Stimulated activated CD4-positive, alpha-beta T cell treated with anti-CD3 and anti-CD28 coated beads, Interleukin-1b, Interleukin-23, amount 100 ng/mL, for 48 hours (primary cell): Measurements from ENCODE around the gene CACNG3.
"Not testable (repeated sequence)": the region's sequence is repeated elsewhere in the genome, so short reads cannot be mapped to it uniquely, and the experiment has no call there.

Experiments used
- DNase-seq: peaks from one replicate; pipeline ENCODE4 v3.0.0-alpha.2; 2020

Gene CACNG3

GRCh38 chr16:24337013-24337412 lies 80.9 kb downstream of the CACNG3 start:
- no peak for DNase-seq

- DNase-seq: not testable (repeated sequence)
Observed at GRCh38 chr16:24343829-24344228, 87.7 kb downstream of the CACNG3 start.

- DNase-seq: no peak
Observed at GRCh38 chr16:24344784-24345183, 88.6 kb downstream of the CACNG3 start.

- no peak for DNase-seq
Observed at GRCh38 chr16:24345704-24346103, 89.6 kb downstream of the CACNG3 start.

GRCh38 chr16:24346734-24347133 lies 90.6 kb downstream of the CACNG3 start:
- DNase-seq: no peak

GRCh38 chr16:24347556-24347955 lies 91.4 kb downstream of the CACNG3 start:
- DNase-seq: no peak

GRCh38 chr16:24348545-24349290 lies 92.6 kb downstream of the CACNG3 start:
- DNase-seq: no peak

GRCh38 chr16:24349320-24349719 lies 93.2 kb downstream of the CACNG3 start:
- no peak for DNase-seq

- no peak for DNase-seq
Observed at GRCh38 chr16:24352746-24353145, 96.6 kb downstream of the CACNG3 start.

- no peak for DNase-seq
Observed at GRCh38 chr16:24353622-24354021, 97.5 kb downstream of the CACNG3 start.

- no peak for DNase-seq
Observed at GRCh38 chr16:24357511-24357910, 101.4 kb downstream of the CACNG3 start.

- no peak for DNase-seq
Observed at GRCh38 chr16:24358117-24358516, 102.0 kb downstream of the CACNG3 start.

- DNase-seq: no peak
Observed at GRCh38 chr16:24359490-24359889, 103.4 kb downstream of the CACNG3 start.

- DNase-seq: no peak
Observed at GRCh38 chr16:24360936-24361335, 104.8 kb downstream of the CACNG3 start.

GRCh38 chr16:24364596-24364995 lies 108.5 kb downstream of the CACNG3 start:
- no peak for DNase-seq

GRCh38 chr16:24367186-24367710 lies 111.1 kb downstream of the CACNG3 start:
- DNase-seq: no peak

- DNase-seq: no peak
Observed at GRCh38 chr16:24372824-24373223, 116.7 kb downstream of the CACNG3 start.

- no peak for DNase-seq
Observed at GRCh38 chr16:24378999-24379398, 122.9 kb downstream of the CACNG3 start.

- DNase-seq: no peak
Observed at GRCh38 chr16:24381470-24382118, 125.5 kb downstream of the CACNG3 start.

GRCh38 chr16:24382762-24383407 lies 126.8 kb downstream of the CACNG3 start:
- no peak for DNase-seq

GRCh38 chr16:24394341-24394740 lies 138.2 kb downstream of the CACNG3 start:
- DNase-seq: no peak

GRCh38 chr16:24396350-24397271 lies 140.5 kb downstream of the CACNG3 start:
- DNase-seq: no peak

- no peak for DNase-seq
Observed at GRCh38 chr16:24409045-24409444, 152.9 kb downstream of the CACNG3 start.
